Activated T-helper 9 cell treated with anti-CD3 and anti-CD28 coated beads, Interleukin-2, amount 50 U/mL, for 16 hours (primary cell): ENCODE measurements around the gene RASGRF1.

Experiments
- DNase-seq: peaks from one replicate; pipeline ENCODE4 v3.0.0-alpha.2; 2020; ENCODE audit warnings: low read depth

RASGRF1 gene

DNA sequence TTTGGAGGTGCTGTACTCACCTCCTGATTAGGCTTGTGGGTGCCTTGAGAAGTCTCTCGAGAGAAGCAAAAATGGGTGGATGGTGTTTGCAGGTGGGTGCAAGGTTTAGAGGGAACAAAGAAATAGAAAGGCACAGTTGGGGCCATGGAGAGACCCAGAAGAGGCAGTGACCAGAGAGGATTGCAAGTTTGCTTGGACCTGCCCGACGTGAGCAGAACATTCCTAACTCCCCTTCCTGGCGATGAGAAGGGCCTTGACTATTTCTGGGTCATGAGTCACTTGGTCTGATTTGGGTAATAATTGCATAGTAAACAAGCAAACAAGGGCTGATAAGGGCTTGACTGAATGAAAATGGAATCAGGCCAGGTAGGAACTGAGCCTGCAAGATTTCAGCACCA lies 138.7 kb downstream of the RASGRF1 start:
- no peak for DNase-seq

DNA sequence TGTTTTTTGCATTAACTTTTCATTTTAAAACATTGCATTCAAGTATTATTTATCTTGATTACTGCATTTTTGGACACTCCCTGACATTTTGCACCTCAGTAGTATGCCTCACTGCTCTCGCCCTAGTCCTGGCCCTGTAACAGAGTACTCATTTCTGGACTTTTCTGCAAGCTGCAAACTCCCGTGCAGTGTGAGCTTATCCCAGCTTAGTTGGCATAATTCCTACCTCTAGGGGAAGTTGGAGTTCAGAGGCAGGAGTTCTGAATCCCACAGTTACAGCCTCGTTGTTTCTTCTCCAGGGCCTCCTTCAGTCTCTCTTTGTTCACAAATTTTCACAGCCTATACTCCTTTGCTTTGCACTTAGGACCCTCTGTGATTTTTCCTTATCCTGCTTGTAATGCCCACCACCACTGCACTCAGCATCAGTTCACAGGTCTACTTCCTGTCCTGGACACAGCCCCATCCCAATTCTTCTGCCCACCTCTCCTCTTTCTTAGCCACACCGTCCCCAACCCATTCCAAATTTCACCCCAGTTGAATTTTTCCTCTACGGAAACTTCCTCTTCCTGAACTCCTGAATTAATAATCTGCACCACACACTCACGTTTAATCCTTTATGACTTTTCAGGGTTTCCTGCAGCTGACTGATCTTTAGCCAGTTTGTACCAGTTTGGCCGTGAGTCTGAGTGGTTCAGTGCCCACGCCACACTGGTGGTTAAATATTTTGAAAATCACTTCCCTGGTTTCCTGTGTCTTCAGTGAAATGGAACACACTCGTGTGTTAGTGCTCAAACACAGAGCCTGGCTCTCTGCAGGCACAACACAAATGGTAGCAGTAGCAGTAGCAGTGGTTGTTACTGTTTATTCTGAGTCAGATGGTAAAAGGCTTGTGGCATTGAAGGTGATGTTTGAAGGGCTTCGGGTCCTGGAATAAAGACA lies 139.4 kb downstream of the RASGRF1 start:
- DNase-seq, result no peak

DNA sequence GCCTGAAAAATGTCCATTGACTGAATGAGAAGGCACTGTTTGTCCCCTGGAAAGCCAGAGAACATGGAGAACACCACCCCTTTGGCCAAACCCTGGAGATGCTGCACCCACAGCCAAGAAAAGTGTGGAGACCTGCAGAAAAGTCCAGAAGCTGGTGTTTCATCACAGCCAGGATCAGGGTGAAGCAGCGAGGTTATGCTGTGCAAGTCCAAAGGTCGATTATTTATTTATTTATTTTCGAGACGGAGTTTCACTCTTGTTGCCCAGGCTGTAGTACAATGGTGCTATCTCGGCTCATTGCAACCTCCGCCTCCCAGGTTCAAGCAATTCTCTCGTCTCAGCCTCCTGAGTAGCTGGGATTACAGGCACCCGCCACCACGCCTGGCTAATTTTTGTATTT lies 140.2 kb downstream of the RASGRF1 start:
- DNase-seq, result no peak

DNA sequence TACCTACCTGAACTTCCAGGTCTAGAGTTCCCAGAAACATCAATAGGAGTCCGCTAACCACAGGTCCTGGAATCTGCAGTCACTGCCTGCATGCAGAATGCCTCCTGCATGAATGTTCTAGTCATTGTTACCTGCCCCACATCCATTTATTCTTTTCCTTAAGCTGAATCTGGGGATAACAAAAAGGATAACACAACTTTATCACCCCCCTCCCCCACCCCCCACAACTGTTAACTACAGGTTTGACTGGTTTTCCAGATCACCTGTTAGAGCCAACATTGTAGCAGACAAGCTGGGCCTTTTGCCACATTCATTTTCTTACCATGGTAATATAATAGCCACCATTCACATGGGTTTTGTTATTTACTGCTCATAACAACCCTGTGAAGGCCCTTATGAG lies 141.1 kb downstream of the RASGRF1 start:
- DNase-seq, result no peak

DNA sequence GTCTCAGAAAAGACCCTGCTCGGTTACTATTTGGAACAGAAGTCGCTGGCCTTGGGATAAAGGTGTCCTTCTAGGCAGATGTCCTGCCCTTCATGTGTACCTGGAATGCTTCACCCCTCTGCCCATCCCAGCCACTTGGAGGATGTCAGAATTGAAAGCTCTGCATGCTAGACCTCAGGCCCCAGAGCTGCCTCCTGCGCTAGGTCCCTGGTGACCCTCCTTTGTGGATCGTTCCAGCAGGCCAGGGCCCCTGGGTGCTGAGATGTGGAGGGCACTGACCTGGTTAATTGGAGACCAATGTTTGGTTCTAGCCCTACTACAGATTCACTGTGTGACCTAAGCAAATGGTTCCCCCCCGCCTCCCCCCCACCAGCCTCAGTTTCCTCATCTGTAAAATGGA lies 143.1 kb downstream of the RASGRF1 start:
- DNase-seq, result no peak

DNA sequence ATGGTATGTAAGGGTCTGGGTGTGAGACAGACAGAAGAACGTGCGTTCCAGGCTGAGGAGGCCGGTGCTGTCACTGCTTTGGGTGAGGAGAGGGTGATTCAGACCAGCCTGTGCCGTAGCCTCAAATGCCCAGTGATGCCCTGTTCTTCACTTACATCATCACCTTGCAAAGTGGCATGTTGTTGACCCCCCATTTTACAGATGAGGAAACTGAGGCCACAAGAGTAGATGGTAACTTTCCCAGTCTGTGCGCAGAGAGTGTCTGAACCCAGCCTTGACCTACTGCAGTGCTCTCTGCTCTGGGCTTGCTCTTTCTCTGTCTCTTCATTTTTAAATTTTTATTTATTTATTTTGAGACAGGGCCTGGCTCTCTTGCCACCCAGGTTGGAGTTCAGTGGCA lies 144.1 kb downstream of the RASGRF1 start:
- DNase-seq, result no peak

DNA sequence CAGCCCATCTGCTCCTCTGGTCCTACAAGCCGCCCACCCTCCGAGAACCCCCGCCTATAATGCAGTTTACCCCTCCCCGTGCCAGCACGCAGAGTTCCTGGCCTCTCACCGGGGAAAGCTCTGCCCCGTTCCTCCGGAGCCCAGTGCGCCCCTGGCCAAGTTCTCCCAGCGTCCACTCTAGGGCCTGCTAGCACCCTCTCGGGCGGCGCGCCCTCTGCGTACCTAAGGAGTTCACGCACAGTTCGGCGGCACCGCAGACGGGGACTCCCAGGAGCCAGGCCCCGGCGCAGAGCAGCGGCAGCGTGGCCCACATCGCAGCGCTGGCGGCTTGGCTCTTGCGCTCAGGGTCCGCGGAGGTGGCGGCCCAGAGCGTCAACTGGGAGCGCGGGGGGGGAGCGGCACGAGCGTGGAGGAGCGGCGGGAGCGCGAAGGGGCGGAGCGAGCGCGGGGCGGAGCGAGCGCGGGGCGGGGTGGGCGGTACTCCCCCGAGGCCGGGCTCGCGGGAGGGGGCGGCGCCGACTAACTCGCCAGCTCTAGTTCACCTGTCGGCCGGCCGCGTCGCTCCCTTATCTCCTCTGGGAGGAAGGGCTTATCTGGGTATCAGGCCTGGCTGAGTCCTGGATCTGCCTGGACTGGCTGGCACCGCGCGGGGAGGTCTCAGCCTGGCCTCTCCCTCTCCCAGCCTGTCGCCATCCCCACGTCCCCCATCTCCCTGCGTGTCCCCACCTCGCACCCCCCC lies 145.7 kb downstream of the RASGRF1 start, which contains the start of gene CTSH:
Gene CTSH, minus strand, starts transcription at position 378 of the 739 bp plus-strand sequence. Its CDS starts 65 bp downstream, at position 313.
- peak; percentile 70 for DNase-seq

DNA sequence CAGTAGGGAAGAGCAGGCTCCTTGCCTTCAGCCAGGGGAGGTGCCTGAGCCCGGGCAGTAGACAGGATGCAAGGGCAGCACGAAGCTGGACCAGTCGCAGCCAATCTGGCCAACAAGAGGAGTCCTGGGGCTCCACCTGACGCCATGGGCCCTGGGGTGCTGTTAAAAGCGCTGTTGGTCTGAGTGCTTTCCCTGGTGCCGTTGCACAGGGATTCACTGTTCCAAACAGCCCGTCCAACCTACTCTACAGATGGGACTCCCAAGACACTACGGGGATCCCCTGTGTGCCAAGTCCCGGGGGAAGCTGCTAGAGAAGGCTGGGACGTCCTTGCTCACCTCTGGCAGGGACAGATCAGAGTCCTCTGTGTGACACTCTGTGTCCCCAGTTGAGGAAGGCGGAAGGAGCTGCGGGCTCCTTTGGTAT lies 146.4 kb downstream of the RASGRF1 start:
- no peak for DNase-seq

DNA sequence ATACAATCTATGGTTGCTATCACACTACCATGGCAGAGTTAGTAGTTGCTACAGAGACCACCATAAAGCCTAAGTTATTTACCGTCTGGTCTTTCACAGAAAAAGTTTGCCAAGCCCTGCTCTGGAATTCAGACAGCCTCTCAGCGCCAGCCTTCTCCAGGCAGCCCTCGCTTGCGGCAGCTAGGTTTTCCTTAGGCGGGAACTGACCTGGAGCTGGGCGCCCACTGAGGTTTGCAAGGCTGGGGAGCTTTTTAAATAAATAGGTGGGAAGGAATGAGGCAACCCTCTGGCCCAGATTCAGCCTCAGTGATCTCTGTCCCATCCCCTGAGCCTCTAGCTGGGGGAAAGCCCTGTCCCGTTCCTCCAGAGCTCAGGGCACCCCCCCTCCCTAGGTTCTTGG lies 146.9 kb downstream of the RASGRF1 start:
- no peak for DNase-seq

DNA sequence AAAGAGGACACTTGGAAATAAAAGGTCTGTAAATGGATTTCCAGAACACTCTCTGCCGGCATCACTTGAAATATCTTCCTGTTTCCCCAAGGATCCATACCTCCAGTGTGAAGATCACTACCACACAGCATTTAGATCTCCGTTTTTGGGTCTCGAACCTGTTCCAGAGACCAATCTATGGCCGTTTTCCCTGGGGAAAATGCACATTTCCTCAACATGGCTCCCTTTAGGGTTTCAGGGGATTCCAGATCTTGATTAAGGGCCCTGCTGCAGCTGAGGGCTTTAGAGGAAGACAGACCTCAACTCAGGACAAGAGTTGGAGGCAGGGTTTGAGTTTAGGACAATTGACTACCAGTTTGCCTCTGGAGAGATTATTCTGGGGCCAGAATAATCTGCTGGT lies 147.8 kb downstream of the RASGRF1 start:
- no peak for DNase-seq

DNA sequence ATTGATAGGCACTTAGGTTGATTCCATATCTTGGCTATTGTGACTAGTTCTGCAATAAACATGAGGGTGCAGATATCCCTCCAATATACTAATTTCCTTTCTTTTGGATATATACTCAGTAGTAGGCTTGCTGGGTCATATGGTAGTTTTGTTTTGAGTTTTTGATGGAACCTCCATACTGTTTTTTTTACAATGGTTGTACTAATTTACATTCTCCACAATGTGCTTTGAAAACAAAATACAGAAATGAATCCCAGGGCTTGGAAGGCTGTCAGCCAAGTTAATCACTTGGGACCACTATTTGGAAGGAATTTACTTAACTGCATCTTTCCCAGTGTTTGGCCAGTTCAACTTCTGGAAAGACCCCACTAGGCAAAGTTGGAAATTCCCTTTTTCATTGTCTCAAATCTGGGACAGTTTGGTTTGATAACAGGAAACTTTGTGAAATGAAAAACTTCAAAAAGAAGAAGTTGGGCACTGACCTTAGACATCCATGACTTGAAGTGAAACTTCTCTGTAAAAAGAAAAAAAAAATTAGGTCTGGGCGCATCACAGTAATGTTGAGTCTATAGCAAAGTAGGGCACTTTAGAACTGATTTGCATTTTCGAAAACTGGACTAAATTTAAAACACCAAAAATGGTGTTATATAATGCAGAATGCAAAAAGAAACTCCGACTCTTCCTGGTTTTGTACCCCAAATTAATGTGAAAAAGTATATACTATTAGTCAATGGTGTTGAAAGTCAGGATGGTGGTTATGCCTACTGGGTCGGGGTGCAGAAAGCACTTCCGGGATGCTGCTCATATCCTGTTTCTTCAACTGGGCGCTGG lies 151.7 kb downstream of the RASGRF1 start:
- DNase-seq, result no peak

DNA sequence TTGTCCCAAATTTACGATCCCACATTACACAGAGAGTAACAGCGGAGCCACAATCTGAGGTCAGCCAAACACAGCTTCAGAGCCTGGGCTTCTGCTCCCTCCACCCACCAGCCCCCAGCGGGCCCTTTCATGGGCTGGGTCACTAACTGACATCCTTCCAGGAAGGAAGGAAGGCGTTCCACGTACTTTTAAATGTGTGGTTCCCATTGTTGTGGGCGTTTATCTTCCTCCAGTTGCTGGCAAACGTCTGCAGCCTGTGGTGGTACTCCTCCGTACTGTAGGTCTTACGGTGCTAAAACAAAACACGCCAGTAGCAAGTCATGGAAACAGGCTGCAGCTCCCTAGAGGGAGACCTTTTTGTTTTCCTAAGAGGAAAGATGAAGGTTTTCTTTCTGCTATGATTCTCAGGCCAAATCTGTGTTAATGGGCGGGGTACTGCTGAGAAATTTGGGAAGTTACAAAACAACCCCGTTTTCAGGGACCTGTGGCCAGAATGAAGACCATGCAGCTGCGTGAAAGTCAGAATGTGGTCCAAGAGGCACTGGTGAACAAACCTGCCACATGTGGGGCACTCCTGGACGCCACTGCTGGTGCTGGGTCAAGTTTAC lies 153.3 kb downstream of the RASGRF1 start:
- no peak for DNase-seq

DNA sequence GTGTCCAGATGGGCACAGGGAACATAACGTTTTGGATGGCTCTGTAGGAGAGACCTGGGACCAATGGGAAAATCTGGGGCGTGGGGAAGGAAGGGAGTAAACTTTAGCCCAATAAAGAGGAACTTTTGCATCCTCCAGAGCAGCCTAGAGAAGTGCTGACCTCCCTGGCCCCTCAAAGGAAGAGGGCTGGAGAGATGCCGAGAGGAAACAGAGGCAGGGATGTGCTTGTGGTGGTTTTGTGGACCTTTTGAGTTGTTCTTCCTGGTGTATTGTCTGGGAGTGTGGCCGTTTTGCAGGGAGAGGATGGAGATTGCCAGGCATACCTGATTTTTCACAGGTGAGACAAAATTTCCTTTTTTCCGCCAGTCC lies 155.9 kb downstream of the RASGRF1 start:
- no peak for DNase-seq

DNA sequence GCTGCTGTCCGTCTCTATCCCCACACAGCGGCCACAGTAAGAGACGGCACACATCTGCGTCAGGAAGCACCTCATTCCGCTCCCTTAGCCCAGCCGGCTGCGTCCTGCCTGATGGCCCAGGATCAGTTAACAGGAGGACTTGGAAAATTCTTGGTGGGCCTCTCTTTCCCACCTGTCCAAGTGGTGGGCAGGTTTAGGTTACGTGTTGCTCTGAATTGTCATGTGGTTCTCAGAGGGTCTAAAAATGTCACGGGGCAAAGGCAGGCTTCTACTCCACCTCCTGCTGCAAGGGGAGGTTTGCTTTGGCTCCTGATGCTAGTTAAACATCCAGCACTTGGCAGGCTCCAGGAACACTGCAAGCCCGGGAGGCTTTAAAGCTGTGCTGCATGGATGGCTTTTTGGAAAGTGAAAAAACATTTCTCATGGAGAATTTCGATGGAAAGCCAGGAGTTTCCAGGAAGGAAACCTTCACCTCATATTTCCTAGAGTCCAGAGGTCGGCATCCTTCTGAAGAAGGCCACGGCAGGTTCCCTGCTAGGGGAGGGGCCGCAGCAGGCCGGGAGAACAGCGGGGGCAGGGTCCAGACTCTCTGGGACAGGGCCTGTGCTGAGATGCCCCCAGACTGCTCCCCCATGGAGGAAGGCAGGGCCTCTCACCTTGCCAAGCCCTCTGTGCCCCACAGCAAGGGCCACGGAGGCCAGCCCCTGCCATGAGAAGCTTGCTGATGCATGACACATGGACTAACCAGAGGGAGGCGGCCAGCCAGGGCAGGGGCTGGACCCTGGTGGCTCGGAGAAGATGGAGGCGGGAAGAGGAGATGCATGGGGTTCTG lies 156.5 kb downstream of the RASGRF1 start:
- DNase-seq, result no peak

DNA sequence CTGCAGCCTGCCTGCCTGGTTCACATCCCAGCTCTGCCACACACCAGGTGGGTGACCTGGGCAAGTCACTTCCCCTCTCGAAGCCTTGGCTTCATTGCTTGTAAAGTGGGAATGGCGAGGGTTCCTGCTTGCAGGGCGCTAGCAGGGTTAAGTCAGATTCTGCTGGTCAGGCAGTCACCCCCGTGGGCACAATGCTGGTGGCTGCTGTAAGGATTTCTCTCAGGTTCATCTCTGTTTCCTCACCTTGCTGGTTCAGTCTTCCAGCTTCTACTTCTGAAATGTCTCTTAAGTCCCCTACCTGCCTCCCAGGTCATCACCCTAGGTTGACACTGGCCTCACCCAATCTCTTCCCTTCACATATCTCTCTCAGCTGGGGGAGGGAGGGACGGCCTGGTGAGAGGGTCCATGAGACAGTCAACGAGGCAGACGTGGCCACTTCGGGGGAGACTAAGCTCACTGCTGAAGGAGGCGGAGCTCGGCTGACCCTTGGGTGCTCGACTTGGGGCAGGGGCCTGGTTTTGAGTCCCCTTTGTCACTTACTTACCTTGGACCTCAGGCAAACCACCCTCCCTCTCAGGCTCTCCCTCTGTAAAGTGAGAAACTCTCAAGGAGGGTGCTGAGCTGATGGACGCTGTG lies 157.3 kb downstream of the RASGRF1 start:
- DNase-seq, result no peak

DNA sequence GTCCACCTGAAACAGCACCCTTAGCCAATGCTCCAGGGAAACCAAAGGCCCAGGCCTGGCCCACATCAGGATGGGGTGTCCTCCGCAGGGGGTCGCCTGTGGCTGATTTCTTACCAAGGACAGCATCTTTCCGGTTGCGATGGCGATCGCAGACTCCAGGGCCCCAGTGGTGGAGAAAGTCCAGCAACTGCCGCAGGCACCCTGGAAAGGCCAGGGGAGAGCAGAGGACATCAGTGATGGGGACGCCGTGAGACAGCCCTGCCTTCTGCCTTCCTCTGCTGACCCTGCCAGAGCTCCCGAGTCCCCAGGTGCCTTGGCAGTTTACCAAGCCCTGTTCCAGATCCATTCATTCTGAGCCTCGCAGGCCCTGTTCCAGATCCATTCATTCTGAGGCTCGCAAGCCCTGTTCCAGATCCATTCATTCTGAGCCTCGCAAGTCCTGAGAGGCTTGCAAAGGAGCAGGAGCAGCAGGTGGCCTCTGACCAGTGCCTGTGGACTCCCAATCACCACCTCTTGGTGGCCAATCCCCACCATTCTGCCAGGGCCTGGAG lies 158.2 kb downstream of the RASGRF1 start:
- no peak for DNase-seq

DNA sequence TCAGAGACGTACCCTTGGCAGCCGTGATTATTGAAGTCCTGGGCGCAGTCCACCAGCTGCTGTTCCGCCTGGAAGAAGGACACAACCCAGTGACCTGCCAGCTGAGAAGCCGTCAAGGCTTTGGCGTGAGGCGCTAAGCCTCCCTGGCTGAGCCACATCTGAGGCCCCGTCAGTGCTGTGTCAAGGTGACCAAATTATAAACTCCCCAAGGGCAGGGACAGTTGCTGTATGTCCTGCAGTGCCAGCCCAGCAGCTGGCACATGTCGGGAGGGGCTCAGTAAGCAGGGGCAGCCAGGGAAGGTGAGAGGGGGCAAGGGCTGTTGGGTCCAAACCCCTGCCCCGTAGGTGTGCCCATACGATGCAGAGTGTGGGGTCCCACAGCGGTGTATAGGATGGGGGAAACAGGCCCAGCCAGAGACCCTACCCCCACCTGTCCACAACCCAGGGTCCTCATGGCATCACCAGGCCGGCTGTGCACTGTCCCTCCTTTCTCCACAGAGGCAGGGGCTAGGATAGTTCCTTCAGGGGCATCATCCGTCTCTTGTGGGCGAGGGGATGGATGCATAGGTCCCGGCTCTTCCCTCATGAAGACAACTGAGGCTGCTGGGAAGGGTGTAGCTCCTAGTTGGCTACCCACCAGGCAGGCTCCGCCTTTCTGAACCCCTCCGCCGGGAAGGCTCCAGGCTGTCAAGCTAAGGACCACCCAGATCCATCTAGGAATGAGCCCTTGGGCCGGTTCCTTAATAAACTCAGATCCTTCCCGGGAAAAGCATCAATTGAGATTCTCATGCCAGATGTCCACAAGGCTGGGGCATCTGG lies 158.9 kb downstream of the RASGRF1 start:
- no peak for DNase-seq

DNA sequence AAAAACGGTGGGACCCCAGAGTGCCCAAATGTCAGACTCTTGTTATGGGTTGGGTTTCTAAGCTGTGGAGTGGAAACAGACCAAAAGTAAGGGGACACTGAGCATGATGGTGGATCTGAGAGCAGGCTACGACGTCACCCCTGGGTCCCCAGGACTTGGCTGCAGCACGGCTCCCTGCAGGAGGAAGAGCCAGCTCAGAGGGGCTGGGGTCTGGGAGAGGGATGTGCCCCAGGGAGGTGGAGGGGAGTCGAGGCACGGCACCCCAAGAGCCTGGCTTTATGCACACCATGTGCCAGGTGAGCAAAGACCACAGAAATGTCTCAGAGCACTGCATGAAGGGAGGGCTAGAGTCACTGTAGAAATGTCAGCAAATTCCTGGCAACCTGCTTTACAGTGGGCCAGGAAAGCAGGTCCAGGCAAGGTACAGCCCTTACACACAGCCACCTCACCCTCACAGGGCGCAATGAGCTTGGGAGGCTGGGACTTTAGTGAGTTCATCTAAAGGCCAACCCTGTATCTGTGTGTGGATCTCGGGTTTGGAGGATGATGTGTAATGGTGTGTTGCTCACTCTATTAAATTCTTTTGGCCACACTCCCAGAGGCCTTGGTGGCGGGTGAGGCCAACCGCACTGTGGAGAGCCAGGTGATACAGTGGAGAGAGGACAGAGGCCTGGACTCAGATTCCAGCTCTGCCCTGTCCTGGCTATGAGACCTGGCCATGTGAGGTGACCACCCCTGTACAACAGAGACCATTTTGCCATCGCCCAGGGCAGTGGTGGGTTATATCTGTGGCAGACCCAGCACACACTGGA lies 159.8 kb downstream of the RASGRF1 start:
- no peak for DNase-seq
